ENCODE measurements around the gene OSBPL5. TPM values are rescaled to one million over a fixed set of nuclear protein-coding genes. Genes with fewer than 3 reads are reported as not detected.
A peak's percentile ranks its signal among the peaks of the same experiment; 100 is the strongest.

OSBPL5 gene
- total RNA-seq, 4 donors from 2014 or later = 37.3 to 211 (median 105) TPM

GRCh38 chr11:3133261-3134217 lies 31.6 kb downstream of the OSBPL5 start:
- Histone ChIP-seq H3K36me3 (no peaks in the 10 kb centered on the region), H3K9me3 (no peaks in the 10 kb centered on the region), H3K27me3 (no peaks in the 10 kb centered on the region), H3K27ac (no peak overlapping the region), H3K4me1 (peaks cover 4 to 24% (median 7%) of the 10 kb centered on the region in 4 donors), H3K4me3 (no peak overlapping the region)
- in situ Hi-C loops (cut with MboI; ENCODE audit: low pct_ligation_motif_present in 1 of 4, low pct_unique_long_range_greater_than_20kb in 1 of 4, low sequenced_read_pairs in 3 of 4) (no loop called here), intact Hi-C loops (cut with DNase I; ENCODE audit: low total_unique reads) (no loop called here)
- DNase-seq = peak; percentile 4
- WGBS, 2 donors (ENCODE audit: low coverage in 1 of 2) = 83% methylated on average over 20 of the region's 23 CpGs; no CpG with 5 or more reads in 1 of the 2 donors
- TF ChIP-seq POLR2AphosphoS5 (IDR thresholded peaks at IDR 0.05) (no peak), POLR2A (IDR thresholded peaks at IDR 0.05) (no peak), CTCF (IDR thresholded peaks at IDR 0.05) (no peak), EP300 (IDR thresholded peaks at IDR 0.05; ENCODE audit: low read depth) (no peak)

- H3K36me3 ChIP-seq = no peaks in the 10 kb centered on the region
- no peak overlapping the region for H3K27ac ChIP-seq
- no peak overlapping the region for H3K4me3 ChIP-seq
- H3K4me1 ChIP-seq = peaks cover 4 to 19% (median 5%) of the 10 kb centered on the region in 4 donors
- in situ Hi-C loops (cut with MboI; ENCODE audit: low pct_ligation_motif_present in 1 of 4, low pct_unique_long_range_greater_than_20kb in 1 of 4, low sequenced_read_pairs in 3 of 4) = no loop called here
- TF ChIP-seq POLR2A (IDR thresholded peaks at IDR 0.05) (no peak), EP300 (IDR thresholded peaks at IDR 0.05; ENCODE audit: low read depth) (no peak), POLR2AphosphoS5 (IDR thresholded peaks at IDR 0.05) (no peak), CTCF (IDR thresholded peaks at IDR 0.05) (no peak)
- no peaks in the 10 kb centered on the region for H3K9me3 ChIP-seq
- intact Hi-C loops (cut with DNase I; ENCODE audit: low total_unique reads) = no loop called here
- 88 to 100% methylated on average over 2 to 8 of the region's 8 CpGs for WGBS, 2 donors (ENCODE audit: low coverage in 1 of 2)
- H3K27me3 ChIP-seq = no peaks in the 10 kb centered on the region
- DNase-seq = peak; percentile 4
These were observed 32.3 kb downstream of the OSBPL5 start for GRCh38 chr11:3132831-3133260.

DNA sequence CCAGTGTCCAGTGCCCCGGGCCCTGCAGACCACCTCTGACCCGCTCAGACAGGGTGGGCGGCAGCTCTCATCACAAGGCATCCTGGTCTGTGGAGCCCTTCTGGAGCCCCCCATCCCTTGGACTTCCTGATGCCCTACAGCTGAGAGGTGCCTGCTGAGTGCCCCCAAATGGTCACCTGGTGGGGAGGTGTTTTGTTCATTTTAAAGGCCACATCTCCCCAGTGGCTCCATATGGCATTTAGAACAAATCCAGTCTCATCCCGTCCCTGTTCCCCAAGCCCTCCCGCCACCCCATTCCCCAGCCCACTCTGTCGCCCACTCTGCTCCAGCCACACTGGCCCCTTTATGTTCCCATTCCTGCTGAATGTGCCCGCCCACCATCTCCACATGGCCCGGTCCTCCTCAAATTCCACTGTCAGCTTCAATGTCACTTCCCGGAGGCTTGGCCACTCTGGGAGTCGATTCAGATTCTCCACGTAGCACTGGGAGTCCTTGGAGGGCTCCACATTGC lies 32.8 kb downstream of the OSBPL5 start:
- peak; percentile 4 for DNase-seq
- in situ Hi-C loops (cut with MboI; ENCODE audit: low pct_ligation_motif_present in 1 of 4, low pct_unique_long_range_greater_than_20kb in 1 of 4, low sequenced_read_pairs in 3 of 4) = no loop called here

More for the DNA sequence above, 32.8 kb downstream of the OSBPL5 start:
- Histone ChIP-seq H3K4me1 (peaks cover 4 to 20% (median 5%) of the 10 kb centered on the region in 4 donors), H3K4me3 (no peak overlapping the region), H3K27ac (no peak overlapping the region), H3K27me3 (no peaks in the 10 kb centered on the region), H3K36me3 (no peaks in the 10 kb centered on the region), H3K9me3 (no peaks in the 10 kb centered on the region)
- TF ChIP-seq CTCF (IDR thresholded peaks at IDR 0.05) = no peak
- TF ChIP-seq EP300 (IDR thresholded peaks at IDR 0.05; ENCODE audit: low read depth) = no peak
- 80 to 92% methylated on average over 1 to 11 of the region's 11 CpGs for WGBS, 2 donors (ENCODE audit: low coverage in 1 of 2)
- intact Hi-C loops (cut with DNase I; ENCODE audit: low total_unique reads) = no loop called here
